Jurkat, Clone E6-1 (cell line): ENCODE data around the gene NCF4.

ENCODE experiments used
- DNase-seq: peaks from one replicate; pipeline ENCODE4 v3.0.0-alpha.2; 2011; ENCODE audit warnings: low read depth, low spot score
- H3K4me3 ChIP-seq: 2 replicates; pipeline ENCODE4 v1.5.1; 2011; ENCODE audit warnings: mild to moderate bottlenecking, low read length, control low read depth, moderate library complexity

Gene NCF4

DNA sequence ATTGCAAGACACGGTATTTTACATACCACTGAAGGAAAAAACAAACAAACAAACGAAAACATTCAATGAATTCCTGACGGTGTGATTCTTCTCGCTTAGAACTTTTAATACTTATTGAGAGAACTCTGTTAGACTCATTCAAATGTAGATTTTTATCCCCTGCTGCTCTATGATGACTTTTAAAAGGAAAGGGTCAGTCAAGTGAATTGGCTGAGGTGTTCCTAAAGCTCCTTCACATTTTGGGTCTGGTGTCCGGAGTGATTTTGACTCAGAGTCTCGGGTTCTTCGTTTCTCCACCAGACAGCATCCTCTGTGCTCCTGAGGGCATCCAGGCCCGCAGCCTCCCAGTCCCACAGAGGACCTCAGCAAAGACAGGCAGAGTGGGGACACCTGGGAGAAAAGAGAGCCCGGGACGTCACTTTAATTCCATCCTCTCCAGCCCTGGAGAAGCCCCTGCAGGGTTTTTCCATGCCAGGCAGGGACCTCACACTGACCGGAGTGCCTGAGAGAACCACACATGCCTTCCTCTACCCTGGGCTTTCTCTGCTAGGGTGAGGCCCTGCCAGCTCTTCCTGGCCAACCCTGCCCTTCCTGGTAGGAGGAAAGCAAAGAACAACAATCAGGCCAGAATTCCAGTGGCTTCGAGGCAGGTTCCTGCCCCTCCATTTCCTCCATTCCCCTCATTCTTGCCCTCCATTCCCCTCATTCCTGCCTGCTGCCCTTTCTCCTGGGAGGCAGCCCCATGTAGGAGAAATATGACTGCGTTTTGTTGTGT lies 51.3 kb downstream of the NCF4 start:
- DNase-seq = no peak
- no peak overlapping the region for H3K4me3 ChIP-seq

- no peak for DNase-seq
- H3K4me3 ChIP-seq = no peak overlapping the region
Observed at GRCh38 chr22:36912694-36913426, 52.1 kb downstream of the NCF4 start.

- DNase-seq = no peak
- no peak within 1 kb of the TSS for H3K4me3 ChIP-seq
Observed at GRCh38 chr22:36913427-36914389, 52.9 kb downstream of the NCF4 start, which contains the start of gene CSF2RB. Gene CSF2RB (plus strand): TSS chr22:36913628. CDS start chr22:36922208, 8,580 bp downstream.

DNA sequence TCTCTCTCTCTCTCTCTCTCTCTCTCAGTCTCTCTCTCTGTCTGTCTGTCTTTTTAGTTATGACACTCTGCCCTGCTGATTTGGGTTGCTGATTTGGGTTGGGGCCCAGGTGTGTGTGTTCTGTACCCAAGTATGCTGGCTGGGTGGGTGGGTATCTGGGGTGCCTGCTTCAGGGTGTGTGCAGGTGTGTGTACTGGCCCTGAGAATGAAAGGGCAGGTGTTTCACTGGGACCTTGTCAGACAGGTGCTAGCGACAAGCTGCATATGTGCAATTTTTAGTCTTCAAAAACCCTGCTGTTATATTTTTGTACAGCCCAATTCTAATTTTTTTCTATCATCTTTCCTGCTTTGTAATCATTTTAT lies 53.6 kb downstream of the NCF4 start:
- no peak overlapping the region for H3K4me3 ChIP-seq
- no peak for DNase-seq

DNA sequence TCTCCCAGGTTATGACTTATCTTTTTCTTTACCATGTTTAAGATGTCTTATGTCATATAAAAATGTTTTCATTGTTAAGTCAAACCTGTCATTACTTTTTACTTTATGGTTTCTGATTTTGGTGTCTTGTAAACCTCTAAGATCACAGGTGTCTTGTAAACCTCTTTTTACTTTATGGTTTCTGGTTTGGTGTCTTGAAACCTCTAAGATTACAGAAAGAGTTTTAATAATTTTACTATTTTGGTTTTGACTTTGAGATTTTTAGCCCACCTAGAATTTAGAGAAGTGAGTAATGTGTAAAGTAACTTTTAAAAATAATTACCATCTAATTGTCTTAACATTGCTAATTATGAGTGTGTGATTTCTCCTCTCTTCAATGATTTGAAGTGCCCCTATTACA lies 55.2 kb downstream of the NCF4 start:
- no peak for DNase-seq
- no peak overlapping the region for H3K4me3 ChIP-seq

DNA sequence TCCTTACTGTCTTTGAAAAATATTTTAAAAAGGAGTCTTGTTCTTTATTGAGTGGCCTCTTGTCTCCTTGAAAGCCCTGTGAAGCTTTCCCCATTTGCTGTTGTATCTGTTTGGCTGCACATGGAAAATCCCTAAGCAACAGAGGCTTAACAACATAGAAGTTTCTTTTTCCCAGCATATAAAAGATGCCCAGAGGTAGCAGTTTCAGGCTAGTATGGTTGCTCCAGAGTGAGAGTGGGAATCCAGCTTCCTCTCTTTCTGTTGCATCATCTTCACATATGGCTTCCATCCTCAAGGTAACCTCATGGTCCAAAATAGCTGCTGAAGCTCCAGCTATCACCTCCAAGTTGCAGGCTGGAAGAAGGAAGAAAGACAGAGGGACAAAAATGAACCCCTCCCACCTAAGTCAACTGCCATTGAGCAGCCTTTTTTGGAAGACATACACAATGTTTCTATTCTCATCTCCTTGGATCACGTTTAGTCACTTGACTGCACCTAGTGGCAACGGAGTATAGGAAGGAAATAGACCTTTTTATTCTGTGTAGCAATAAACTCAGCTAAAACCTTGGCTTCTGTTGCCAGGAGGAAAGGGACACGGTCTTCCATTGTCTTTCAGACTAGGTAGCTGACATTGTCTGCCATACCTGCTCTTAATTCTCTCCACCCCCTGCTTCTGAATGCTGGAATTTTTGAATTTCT lies 57.9 kb downstream of the NCF4 start:
- no peak for DNase-seq
- no peak overlapping the region for H3K4me3 ChIP-seq

GRCh38 chr22:36921309-36922104 lies 60.7 kb downstream of the NCF4 start:
- no peak for DNase-seq

DNA sequence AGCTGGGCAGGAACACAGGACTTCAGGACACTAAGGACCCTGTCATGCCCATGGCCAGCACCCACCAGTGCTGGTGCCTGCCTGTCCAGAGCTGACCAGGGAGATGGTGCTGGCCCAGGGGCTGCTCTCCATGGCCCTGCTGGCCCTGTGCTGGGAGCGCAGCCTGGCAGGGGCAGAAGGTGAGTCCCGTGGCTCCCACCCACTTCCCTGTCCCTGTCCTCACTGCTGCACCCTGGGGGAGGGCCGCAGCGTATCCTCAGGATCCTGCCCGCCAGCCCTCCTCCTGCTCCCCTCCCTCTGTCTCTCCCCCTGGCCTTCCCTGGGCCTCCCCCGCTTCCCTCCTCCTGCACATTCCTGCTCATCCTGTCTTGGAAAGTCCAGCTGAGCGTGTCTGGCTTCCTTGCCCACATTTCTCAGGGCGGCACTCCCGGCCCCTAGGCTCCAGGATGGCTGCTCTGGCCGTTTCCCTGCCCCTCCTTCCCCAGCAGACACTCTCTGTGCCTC lies 61.4 kb downstream of the NCF4 start:
- no peak overlapping the region for H3K4me3 ChIP-seq
- DNase-seq = no peak

More at GRCh38 chr22:36921309-36922104, 60.7 kb downstream of the NCF4 start:
- H3K4me3 ChIP-seq = no peak overlapping the region

GRCh38 chr22:36922711-36923110 lies 61.9 kb downstream of the NCF4 start:
- H3K4me3 ChIP-seq = no peak overlapping the region
- no peak for DNase-seq

DNA sequence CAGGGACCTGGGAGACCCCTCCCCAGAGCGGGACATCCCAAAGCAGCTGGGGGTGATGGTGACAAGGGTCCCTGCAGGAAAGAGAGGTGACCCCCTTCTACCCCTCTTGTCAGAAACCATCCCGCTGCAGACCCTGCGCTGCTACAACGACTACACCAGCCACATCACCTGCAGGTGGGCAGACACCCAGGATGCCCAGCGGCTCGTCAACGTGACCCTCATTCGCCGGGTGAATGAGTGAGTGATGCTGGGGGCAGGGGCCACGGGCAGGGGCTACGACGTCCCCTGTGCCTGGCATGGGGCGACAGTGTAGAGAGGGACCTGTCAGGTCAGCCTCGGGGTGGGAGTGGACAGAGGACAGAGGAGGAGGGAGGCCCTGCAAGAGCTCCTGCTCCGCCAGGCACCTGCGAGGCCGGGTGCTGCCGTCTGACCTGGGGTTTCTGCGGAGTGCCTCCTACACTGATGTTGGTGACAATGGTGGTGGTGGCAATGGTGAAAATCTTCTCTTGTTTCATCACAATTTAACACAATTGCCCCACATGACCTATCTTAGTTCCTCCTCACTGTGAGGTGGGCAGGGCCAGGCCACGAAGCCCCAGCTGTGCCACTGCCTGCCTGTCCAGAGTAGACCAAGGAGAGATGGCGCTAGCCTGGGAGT lies 62.5 kb downstream of the NCF4 start:
- no peak overlapping the region for H3K4me3 ChIP-seq
- DNase-seq = no peak

DNA sequence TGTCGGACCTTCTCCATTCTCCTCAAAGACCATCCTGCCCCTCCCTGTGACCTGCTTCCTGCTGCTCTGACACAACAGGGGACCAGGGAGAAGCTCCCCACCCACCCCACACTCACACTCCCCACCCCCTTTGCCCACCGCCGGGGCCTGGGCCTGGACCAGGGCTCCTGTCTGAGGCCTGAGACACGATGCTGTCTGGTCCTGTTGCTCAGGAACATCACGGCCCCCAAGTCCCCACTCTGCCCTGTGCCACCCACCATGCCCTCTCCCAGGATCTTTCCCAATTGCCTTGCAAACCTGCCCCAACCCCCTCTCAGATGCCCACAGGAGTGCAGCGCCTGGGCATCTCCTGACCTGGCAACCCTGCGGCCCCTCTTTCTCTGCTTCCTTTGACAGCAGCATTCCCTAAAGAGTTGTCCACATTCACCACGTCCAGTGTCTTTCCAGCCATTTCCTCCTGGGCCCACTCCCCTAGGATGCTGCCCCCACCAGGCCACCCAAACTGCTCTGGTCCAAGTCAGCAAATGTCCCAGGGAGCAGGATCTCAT lies 63.4 kb downstream of the NCF4 start:
- DNase-seq = no peak
- no peak overlapping the region for H3K4me3 ChIP-seq

DNA sequence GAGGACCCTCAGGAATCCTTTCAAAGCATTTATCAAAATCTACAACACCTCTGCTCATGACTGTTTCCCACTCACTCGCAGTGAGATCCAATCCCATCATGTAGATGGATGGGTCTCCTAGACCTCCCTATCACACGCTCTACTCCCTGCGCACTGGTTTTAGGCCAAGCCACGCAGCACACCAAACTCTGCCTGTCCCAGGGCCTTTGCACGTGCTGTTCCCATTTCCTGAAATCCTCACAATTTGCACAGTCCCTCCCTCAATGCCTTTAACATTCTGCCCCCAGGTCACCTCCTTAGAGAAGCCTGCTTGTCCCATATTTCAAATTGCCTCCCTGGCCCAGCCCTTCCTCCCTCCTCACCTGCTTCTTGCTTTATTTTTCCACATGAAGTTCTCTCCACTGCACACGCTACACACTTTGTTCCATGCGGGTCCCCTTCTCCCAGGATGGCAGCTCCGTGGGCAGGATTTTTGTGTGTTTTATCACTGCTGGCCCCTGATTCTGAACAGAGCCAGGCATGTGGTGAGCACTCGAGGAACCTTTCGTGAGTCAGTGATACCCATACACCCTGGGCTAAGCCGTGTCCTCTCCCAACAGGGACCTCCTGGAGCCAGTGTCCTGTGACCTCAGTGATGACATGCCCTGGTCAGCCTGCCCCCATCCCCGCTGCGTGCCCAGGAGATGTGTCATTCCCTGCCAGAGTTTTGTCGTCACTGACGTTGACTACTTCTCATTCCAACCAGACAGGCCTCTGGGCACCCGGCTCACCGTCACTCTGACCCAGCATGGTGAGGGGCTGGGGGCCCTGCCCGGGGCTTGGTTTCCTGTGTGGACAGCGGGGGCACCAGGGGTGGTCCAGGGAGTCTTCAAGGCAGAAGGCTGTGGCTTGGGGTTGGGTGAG lies 64.8 kb downstream of the NCF4 start:
- no peak for DNase-seq

DNA sequence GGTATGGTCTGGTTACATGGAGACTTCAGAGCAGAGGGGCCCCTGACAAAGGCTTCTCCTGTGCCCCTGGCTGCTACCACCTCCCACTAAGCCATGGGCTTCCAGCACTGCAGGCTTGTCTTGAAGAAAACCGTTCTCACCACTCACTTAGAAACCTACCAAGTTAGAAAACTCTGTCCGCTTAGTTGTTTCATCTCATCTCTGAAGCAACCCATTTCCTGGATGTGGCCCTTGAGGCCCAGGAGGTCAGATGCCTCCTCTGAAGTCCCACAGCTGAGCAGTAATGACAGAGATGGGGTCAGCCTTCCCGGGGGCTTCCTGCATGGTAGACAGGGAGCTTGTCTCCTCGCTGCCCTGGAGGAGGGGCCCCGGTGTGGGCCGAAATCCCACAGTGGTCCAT lies 65.5 kb downstream of the NCF4 start:
- no peak for DNase-seq

More for the DNA sequence above, 64.8 kb downstream of the NCF4 start:
- no peak overlapping the region for H3K4me3 ChIP-seq

DNA sequence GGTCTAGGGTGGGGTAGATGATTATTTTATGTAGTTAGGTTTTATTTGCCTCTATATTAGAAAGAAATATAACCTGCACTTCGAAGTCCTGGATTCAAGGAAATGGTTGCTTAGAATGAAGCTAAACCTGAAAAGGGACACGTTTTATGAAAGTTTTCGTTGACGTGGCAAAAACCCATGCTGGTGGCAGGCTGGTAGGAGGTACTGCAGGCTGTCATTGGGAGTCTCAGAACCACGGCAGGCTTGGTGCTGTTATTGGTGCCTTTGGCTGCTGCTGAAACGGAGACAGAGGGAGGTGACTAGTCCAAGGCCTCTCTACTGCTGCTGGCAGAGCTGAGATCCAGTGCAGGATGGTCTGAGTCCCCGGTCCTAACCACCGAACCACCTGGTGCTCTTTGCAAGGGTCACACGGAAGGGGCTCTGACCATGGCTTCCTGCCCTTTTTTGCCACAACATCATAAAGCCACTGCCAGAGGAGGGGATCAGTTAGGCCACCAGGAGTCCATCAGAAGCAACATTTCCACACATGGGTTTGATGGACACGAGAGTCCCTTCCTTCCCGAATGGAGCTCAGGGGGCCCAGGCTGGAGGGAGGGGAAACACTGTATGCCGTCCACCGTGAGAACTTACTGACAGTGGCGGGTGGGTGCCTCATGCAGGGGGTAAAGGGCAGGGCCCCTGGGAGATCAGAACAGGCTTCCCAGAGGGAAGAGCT lies 66.1 kb downstream of the NCF4 start:
- no peak for DNase-seq
- no peak overlapping the region for H3K4me3 ChIP-seq

More for the DNA sequence above, 65.5 kb downstream of the NCF4 start:
- H3K4me3 ChIP-seq = no peak overlapping the region
